GM19238 (cell line): ENCODE results near the gene TRIM6.
"Not testable (repeated sequence)": the region's sequence is repeated elsewhere in the genome, so short reads cannot be mapped to it uniquely, and the experiment has no call there.

Source experiments
- DNase-seq: peaks from one replicate; pipeline ENCODE4 v3.0.0; 2011; ENCODE audit warnings: low spot score; ENCODE audit not compliant: insufficient read length

TRIM6 gene

GRCh38 chr11:5596607-5597201 is at the start of gene TRIM6:
Gene TRIM6, plus strand, starts transcription at chr11:5596637. Its CDS starts 261 bp downstream, at chr11:5596898.
- DNase-seq, result peak; percentile 16

- DNase-seq, result no peak
Observed at GRCh38 chr11:5547982-5548381, 48.5 kb upstream of the TRIM6 start.

- no peak for DNase-seq
Observed at GRCh38 chr11:5548440-5548839, 48.0 kb upstream of the TRIM6 start, which contains the start of gene OR52H1. Gene OR52H1, minus strand, starts transcription at chr11:5548540. Its CDS starts 3,035 bp downstream, at chr11:5545505.

- DNase-seq, result no peak
Observed at GRCh38 chr11:5550440-5551095, 45.9 kb upstream of the TRIM6 start.

- no peak for DNase-seq
Observed at GRCh38 chr11:5553343-5553742, 43.1 kb upstream of the TRIM6 start.

- no peak for DNase-seq
Observed at GRCh38 chr11:5556596-5557188, 39.7 kb upstream of the TRIM6 start.

- DNase-seq, result no peak
Observed at GRCh38 chr11:5557751-5558150, 38.7 kb upstream of the TRIM6 start.

GRCh38 chr11:5564259-5565019 is 32.0 kb upstream of the TRIM6 start:
- DNase-seq, result no peak

GRCh38 chr11:5574654-5575053 is 21.8 kb upstream of the TRIM6 start:
- no peak for DNase-seq

- DNase-seq, result no peak
Observed at GRCh38 chr11:5575152-5575551, 21.3 kb upstream of the TRIM6 start.

- DNase-seq, result no peak
Observed at GRCh38 chr11:5577101-5577500, 19.3 kb upstream of the TRIM6 start.

- DNase-seq, result no peak
Observed at GRCh38 chr11:5580577-5580976, 15.9 kb upstream of the TRIM6 start, which contains the start of gene OR52B6. Gene OR52B6, plus strand, starts transcription at chr11:5580877. Its CDS starts 0 bp downstream, at chr11:5580877.

GRCh38 chr11:5581014-5581413 is 15.4 kb upstream of the TRIM6 start:
- DNase-seq, result no peak

GRCh38 chr11:5584458-5584857 is 12.0 kb upstream of the TRIM6 start:
- not testable (repeated sequence) for DNase-seq

- not testable (repeated sequence) for DNase-seq
Observed at GRCh38 chr11:5589906-5590305, 6.5 kb upstream of the TRIM6 start.

GRCh38 chr11:5591613-5592012 is 4.8 kb upstream of the TRIM6 start:
- DNase-seq, result no peak

- no peak for DNase-seq
Observed at GRCh38 chr11:5592615-5593014, 3.8 kb upstream of the TRIM6 start.

- DNase-seq, result no peak
Observed at GRCh38 chr11:5593146-5593545, 3.3 kb upstream of the TRIM6 start.

- no peak for DNase-seq
Observed at GRCh38 chr11:5597953-5598352, 1.5 kb downstream of the TRIM6 start.

GRCh38 chr11:5600374-5600851 is 4.0 kb downstream of the TRIM6 start:
- DNase-seq, result peak; percentile 26

GRCh38 chr11:5602791-5603190 is 6.4 kb downstream of the TRIM6 start:
- not testable (repeated sequence) for DNase-seq

GRCh38 chr11:5603326-5603725 is 6.9 kb downstream of the TRIM6 start:
- no peak for DNase-seq
